Stimulated activated CD4-positive, alpha-beta T cell treated with anti-CD3 and anti-CD28 coated beads, Interleukin-4, amount 100 ng/mL, for 1 hour (primary cell): ENCODE measurements around the gene MIPOL1.
"Not testable (repeated sequence)": the region's sequence is repeated elsewhere in the genome, so short reads cannot be mapped to it uniquely, and the experiment has no call there.

Experiments used
- DNase-seq: peaks from one replicate; pipeline ENCODE4 v3.0.0-alpha.2; 2020

Gene MIPOL1

GRCh38 chr14:37236044-37236443 lies 38.3 kb downstream of the MIPOL1 start:
- not testable (repeated sequence) for DNase-seq

GRCh38 chr14:37237094-37237493 lies 39.4 kb downstream of the MIPOL1 start:
- no peak for DNase-seq

GRCh38 chr14:37237735-37238200 lies 40.0 kb downstream of the MIPOL1 start:
- no peak for DNase-seq

- DNase-seq, result no peak
Observed at GRCh38 chr14:37241198-37241597, 43.5 kb downstream of the MIPOL1 start.

GRCh38 chr14:37246427-37246829 lies 48.7 kb downstream of the MIPOL1 start:
- DNase-seq, result no peak

GRCh38 chr14:37247791-37248461 lies 50.2 kb downstream of the MIPOL1 start:
- DNase-seq, result no peak

GRCh38 chr14:37251775-37252174 lies 54.0 kb downstream of the MIPOL1 start:
- no peak for DNase-seq

GRCh38 chr14:37252434-37252833 lies 54.7 kb downstream of the MIPOL1 start:
- DNase-seq, result no peak

GRCh38 chr14:37253905-37254304 lies 56.2 kb downstream of the MIPOL1 start:
- no peak for DNase-seq

GRCh38 chr14:37254411-37254947 lies 56.7 kb downstream of the MIPOL1 start:
- no peak for DNase-seq

- DNase-seq, result no peak
Observed at GRCh38 chr14:37257501-37258070, 59.8 kb downstream of the MIPOL1 start.

- DNase-seq, result no peak
Observed at GRCh38 chr14:37262649-37263048, 64.9 kb downstream of the MIPOL1 start.

GRCh38 chr14:37263656-37264236 lies 66.0 kb downstream of the MIPOL1 start:
- DNase-seq, result no peak

GRCh38 chr14:37268788-37269187 lies 71.1 kb downstream of the MIPOL1 start:
- no peak for DNase-seq

- no peak for DNase-seq
Observed at GRCh38 chr14:37270629-37271028, 72.9 kb downstream of the MIPOL1 start.

GRCh38 chr14:37272569-37272968 lies 74.8 kb downstream of the MIPOL1 start:
- no peak for DNase-seq

GRCh38 chr14:37274652-37275051 lies 76.9 kb downstream of the MIPOL1 start:
- no peak for DNase-seq

- no peak for DNase-seq
Observed at GRCh38 chr14:37275963-37276362, 78.2 kb downstream of the MIPOL1 start.

- DNase-seq, result no peak
Observed at GRCh38 chr14:37278636-37279538, 81.2 kb downstream of the MIPOL1 start.

GRCh38 chr14:37279818-37280217 lies 82.1 kb downstream of the MIPOL1 start:
- DNase-seq, result no peak

GRCh38 chr14:37284760-37285159 lies 87.0 kb downstream of the MIPOL1 start:
- DNase-seq, result no peak

- no peak for DNase-seq
Observed at GRCh38 chr14:37285220-37285619, 87.5 kb downstream of the MIPOL1 start.

GRCh38 chr14:37289688-37290087 lies 92.0 kb downstream of the MIPOL1 start:
- no peak for DNase-seq
